HepG2 (cell line): ENCODE data around the gene LAG3. TPM values are rescaled to one million over a fixed set of nuclear protein-coding genes. Genes with fewer than 3 reads are reported as not detected.

ENCODE experiments used
- EZH2 ChIP-seq: conservative IDR thresholded peaks from 2 replicates; pipeline ENCODE4 v1.6.1; 2012; ENCODE audit warnings: mild to moderate bottlenecking, low read depth, low read length, moderate library complexity
- GLI4 ChIP-seq: sonication (generic); formaldehyde crosslinking; IDR thresholded peaks from 2 replicates; pipeline ENCODE4 v1.5.1; 2020; ENCODE audit warnings: missing genetic modification reagents, mild to moderate bottlenecking, moderate library complexity, borderline replicate concordance
- HOXA9 ChIP-seq: sonication (generic); formaldehyde crosslinking; IDR thresholded peaks from 2 replicates; pipeline ENCODE4 v1.8.1; 2022; ENCODE audit warnings: missing genetic modification reagents, mild to moderate bottlenecking, moderate library complexity, borderline replicate concordance
- KLF9 ChIP-seq: IDR thresholded peaks from 2 replicates; pipeline ENCODE4 v1.6.1; 2016; ENCODE audit warnings: low read depth
- PHB2 ChIP-seq: fragments of 450-650 bp; IDR thresholded peaks from 2 replicates; pipeline ENCODE4 v1.6.1; 2018; ENCODE audit not compliant: partially characterized antibody
- ZNF10 ChIP-seq: sonication (generic); formaldehyde crosslinking; IDR thresholded peaks from 2 replicates; pipeline ENCODE4 v1.4.0; 2020; ENCODE audit warnings: mild to moderate bottlenecking, low read depth, missing genetic modification reagents, borderline replicate concordance
- ZNF883 ChIP-seq: sonication (generic); formaldehyde crosslinking; IDR thresholded peaks from 2 replicates; pipeline ENCODE4 v1.5.1; 2020; ENCODE audit warnings: mild to moderate bottlenecking, missing genetic modification reagents; ENCODE audit errors: not compliant biosample characterization
- ZSCAN20 ChIP-seq: sonication (generic); formaldehyde crosslinking; IDR thresholded peaks from 2 replicates; pipeline ENCODE4 v1.4.0; 2020; ENCODE audit warnings: missing genetic modification reagents, mild to moderate bottlenecking, borderline replicate concordance
- polyA plus RNA-seq, 8 experiments: library from polyadenylated mRNA; depleted of rRNA in 3 of 8; stranded (reverse) in 7 of 8; unstranded in 1 of 8; fragments of >200 nt; fragmentation: Illumina TruSeq in 4 of 8; extraction: Trizol in 4 of 8; gene quantifications; 2 replicates each; pipeline versions ENCODE4 v1.2.1 to v1.2.3, GENCODE V29; 2011 to 2016; ENCODE audit warnings: low read depth in 4 of 8, missing spikeins in 1 of 8, mixed read lengths in 1 of 8; ENCODE audit not compliant: insufficient read depth in 1 of 8
- total RNA-seq, 5 experiments: library from RNA; depleted of rRNA; stranded (reverse); fragments of >200 nt; fragmentation: Illumina TruSeq; extraction: Trizol; gene quantifications; 2 replicates each; pipeline ENCODE4 v1.2.3, GENCODE V29; 2016; ENCODE audit warnings: low read depth in 1 of 5
- TF ChIP-seq, protein P1 (sequence below): sonication (generic); formaldehyde crosslinking; IDR thresholded peaks from 2 replicates; pipeline ENCODE4 v1.9.0; 2021; ENCODE audit warnings: missing genetic modification reagents, borderline replicate concordance
- TF ChIP-seq, protein P2 (sequence below): sonication (generic); formaldehyde crosslinking; IDR thresholded peaks from 2 replicates; pipeline ENCODE4 v1.4.0; 2020; ENCODE audit warnings: mild to moderate bottlenecking, missing genetic modification reagents
- TF ChIP-seq, protein P3 (sequence below): sonication (generic); formaldehyde crosslinking; IDR thresholded peaks from 2 replicates; pipeline ENCODE4 v1.5.0; 2020; ENCODE audit warnings: mild to moderate bottlenecking, missing genetic modification reagents, borderline replicate concordance
- TF ChIP-seq, protein P4 (sequence below): sonication (generic); formaldehyde crosslinking; conservative IDR thresholded peaks from 2 replicates; pipeline ENCODE4 v1.8.0; 2022; ENCODE audit warnings: mild to moderate bottlenecking, moderate library complexity, missing genetic modification reagents
- TF ChIP-seq, protein P5 (sequence below): sonication (generic); formaldehyde crosslinking; IDR thresholded peaks from 2 replicates; pipeline ENCODE4 v1.4.0; 2020; ENCODE audit warnings: low read depth, mild to moderate bottlenecking, missing genetic modification reagents

The LAG3 gene
- total and polyA plus RNA-seq, 2 of the 13 experiments (the other 11 are each of a cell fraction or from before 2014, with no cell fraction given) = 0.11 to 0.26 TPM

DNA sequence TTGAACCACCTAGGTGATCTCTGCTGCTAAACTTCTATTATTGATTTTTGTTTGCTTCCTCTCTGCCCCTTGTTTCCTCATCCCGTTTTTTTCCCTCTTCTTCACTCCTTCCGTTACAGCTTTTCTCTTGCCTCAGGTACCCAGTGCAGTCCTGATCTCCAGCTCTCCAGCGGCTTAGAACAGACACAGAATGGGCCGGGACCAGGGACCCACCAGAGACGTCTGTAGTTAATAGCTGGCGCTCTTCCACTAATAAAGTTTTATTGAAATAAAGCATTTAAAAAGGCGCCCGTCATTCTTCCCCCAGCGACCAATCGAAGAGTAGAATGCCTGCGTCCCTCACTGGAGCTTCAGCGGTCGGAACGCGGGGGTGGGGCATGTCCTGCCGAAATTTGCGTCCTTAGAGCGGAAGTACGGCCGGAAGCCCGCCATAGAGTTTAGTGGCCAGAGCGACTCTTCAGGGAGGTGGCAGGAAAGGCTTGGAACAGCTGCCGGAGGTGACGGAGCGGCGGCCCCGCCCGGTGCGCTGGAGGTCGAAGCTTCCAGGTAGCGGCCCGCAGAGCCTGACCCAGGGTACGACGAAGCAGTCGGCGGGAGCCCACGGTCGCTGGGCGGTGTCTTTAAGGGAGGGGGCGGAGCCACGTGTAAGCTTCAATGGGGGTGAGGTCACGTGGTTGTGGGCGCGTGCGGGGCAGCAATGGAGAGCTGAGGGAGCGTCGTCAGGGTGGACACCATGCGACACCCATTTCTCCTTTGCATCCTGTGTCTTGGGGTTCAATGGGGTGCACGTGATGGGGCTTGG is 48.5 kb upstream of the LAG3 start, which contains the start of gene COPS7A (continued):
- TF ChIP-seq ZNF883 (CRISPR knock-in tag) (peak; percentile 92), ZSCAN20 (CRISPR knock-in tag) (no peak), HOXA9 (CRISPR knock-in tag) (no peak), ZNF10 (no peak), KLF9 (CRISPR knock-in tag) (no peak), EZH2 (no peak), GLI4 (CRISPR knock-in tag) (no peak), PHB2 (no peak)
- TF ChIP-seq, protein P1, sequence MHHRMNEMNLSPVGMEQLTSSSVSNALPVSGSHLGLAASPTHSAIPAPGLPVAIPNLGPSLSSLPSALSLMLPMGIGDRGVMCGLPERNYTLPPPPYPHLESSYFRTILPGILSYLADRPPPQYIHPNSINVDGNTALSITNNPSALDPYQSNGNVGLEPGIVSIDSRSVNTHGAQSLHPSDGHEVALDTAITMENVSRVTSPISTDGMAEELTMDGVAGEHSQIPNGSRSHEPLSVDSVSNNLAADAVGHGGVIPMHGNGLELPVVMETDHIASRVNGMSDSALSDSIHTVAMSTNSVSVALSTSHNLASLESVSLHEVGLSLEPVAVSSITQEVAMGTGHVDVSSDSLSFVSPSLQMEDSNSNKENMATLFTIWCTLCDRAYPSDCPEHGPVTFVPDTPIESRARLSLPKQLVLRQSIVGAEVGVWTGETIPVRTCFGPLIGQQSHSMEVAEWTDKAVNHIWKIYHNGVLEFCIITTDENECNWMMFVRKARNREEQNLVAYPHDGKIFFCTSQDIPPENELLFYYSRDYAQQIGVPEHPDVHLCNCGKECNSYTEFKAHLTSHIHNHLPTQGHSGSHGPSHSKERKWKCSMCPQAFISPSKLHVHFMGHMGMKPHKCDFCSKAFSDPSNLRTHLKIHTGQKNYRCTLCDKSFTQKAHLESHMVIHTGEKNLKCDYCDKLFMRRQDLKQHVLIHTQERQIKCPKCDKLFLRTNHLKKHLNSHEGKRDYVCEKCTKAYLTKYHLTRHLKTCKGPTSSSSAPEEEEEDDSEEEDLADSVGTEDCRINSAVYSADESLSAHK (CRISPR knock-in tag) = peak; percentile 89
- TF ChIP-seq, protein P2, sequence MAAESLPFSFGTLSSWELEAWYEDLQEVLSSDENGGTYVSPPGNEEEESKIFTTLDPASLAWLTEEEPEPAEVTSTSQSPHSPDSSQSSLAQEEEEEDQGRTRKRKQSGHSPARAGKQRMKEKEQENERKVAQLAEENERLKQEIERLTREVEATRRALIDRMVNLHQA (CRISPR knock-in tag) = no peak
- TF ChIP-seq, protein P3, sequence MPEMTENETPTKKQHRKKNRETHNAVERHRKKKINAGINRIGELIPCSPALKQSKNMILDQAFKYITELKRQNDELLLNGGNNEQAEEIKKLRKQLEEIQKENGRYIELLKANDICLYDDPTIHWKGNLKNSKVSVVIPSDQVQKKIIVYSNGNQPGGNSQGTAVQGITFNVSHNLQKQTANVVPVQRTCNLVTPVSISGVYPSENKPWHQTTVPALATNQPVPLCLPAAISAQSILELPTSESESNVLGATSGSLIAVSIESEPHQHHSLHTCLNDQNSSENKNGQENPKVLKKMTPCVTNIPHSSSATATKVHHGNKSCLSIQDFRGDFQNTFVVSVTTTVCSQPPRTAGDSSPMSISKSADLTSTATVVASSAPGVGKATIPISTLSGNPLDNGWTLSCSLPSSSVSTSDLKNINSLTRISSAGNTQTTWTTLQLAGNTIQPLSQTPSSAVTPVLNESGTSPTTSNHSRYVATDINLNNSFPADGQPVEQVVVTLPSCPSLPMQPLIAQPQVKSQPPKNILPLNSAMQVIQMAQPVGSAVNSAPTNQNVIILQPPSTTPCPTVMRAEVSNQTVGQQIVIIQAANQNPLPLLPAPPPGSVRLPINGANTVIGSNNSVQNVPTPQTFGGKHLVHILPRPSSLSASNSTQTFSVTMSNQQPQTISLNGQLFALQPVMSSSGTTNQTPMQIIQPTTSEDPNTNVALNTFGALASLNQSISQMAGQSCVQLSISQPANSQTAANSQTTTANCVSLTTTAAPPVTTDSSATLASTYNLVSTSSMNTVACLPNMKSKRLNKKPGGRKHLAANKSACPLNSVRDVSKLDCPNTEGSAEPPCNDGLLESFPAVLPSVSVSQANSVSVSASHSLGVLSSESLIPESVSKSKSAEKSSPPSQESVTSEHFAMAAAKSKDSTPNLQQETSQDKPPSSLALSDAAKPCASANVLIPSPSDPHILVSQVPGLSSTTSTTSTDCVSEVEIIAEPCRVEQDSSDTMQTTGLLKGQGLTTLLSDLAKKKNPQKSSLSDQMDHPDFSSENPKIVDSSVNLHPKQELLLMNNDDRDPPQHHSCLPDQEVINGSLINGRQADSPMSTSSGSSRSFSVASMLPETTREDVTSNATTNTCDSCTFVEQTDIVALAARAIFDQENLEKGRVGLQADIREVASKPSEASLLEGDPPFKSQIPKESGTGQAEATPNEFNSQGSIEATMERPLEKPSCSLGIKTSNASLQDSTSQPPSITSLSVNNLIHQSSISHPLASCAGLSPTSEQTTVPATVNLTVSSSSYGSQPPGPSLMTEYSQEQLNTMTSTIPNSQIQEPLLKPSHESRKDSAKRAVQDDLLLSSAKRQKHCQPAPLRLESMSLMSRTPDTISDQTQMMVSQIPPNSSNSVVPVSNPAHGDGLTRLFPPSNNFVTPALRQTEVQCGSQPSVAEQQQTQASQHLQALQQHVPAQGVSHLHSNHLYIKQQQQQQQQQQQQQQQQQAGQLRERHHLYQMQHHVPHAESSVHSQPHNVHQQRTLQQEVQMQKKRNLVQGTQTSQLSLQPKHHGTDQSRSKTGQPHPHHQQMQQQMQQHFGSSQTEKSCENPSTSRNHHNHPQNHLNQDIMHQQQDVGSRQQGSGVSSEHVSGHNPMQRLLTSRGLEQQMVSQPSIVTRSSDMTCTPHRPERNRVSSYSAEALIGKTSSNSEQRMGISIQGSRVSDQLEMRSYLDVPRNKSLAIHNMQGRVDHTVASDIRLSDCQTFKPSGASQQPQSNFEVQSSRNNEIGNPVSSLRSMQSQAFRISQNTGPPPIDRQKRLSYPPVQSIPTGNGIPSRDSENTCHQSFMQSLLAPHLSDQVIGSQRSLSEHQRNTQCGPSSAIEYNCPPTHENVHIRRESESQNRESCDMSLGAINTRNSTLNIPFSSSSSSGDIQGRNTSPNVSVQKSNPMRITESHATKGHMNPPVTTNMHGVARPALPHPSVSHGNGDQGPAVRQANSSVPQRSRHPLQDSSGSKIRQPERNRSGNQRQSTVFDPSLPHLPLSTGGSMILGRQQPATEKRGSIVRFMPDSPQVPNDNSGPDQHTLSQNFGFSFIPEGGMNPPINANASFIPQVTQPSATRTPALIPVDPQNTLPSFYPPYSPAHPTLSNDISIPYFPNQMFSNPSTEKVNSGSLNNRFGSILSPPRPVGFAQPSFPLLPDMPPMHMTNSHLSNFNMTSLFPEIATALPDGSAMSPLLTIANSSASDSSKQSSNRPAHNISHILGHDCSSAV (CRISPR knock-in tag) = no peak
- TF ChIP-seq, protein P4, sequence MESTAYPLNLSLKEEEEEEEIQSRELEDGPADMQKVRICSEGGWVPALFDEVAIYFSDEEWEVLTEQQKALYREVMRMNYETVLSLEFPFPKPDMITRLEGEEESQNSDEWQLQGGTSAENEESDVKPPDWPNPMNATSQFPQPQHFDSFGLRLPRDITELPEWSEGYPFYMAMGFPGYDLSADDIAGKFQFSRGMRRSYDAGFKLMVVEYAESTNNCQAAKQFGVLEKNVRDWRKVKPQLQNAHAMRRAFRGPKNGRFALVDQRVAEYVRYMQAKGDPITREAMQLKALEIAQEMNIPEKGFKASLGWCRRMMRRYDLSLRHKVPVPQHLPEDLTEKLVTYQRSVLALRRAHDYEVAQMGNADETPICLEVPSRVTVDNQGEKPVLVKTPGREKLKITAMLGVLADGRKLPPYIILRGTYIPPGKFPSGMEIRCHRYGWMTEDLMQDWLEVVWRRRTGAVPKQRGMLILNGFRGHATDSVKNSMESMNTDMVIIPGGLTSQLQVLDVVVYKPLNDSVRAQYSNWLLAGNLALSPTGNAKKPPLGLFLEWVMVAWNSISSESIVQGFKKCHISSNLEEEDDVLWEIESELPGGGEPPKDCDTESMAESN (CRISPR knock-in tag) = peak; percentile 97
- TF ChIP-seq, protein P5, sequence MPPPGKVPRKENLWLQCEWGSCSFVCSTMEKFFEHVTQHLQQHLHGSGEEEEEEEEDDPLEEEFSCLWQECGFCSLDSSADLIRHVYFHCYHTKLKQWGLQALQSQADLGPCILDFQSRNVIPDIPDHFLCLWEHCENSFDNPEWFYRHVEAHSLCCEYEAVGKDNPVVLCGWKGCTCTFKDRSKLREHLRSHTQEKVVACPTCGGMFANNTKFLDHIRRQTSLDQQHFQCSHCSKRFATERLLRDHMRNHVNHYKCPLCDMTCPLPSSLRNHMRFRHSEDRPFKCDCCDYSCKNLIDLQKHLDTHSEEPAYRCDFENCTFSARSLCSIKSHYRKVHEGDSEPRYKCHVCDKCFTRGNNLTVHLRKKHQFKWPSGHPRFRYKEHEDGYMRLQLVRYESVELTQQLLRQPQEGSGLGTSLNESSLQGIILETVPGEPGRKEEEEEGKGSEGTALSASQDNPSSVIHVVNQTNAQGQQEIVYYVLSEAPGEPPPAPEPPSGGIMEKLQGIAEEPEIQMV (CRISPR knock-in tag) = peak; percentile 23; the same call in 1 of the 2 replicates
